HL-60 (cell line): ENCODE results near the gene FAM118A.
A peak's percentile ranks its signal among the peaks of the same experiment; 100 is the strongest.

Source experiments
- DNase-seq, 2 experiments: peaks; one replicate each; pipeline ENCODE4 v3.0.0-alpha.2; 2010 to 2020; ENCODE audit warnings: low read depth in 1 of 2, low spot score in 1 of 2
- H3K27ac ChIP-seq: fragments of 250-450 bp; sonication (Bioruptor Pico); replicated peaks from 2 replicates; pipeline ENCODE4 v1.5.1; 2020; ENCODE audit warnings: mild to moderate bottlenecking, moderate library complexity
- H3K27me3 ChIP-seq: fragments of 250-450 bp; sonication (Bioruptor Pico); 2 replicates; pipeline ENCODE4 v1.5.1; 2021; ENCODE audit warnings: mild to moderate bottlenecking, moderate library complexity; ENCODE audit not compliant: insufficient read depth, poor library complexity, severe bottlenecking
- H3K4me3 ChIP-seq: replicated peaks from 2 replicates; pipeline ENCODE4 v1.5.1; 2011; ENCODE audit warnings: mild to moderate bottlenecking, control low read depth, low read length; ENCODE audit not compliant: insufficient read depth
- CTCF ChIP-seq: IDR thresholded peaks from one replicate; pipeline ENCODE4 v1.5.1; 2011; ENCODE audit warnings: low read length, control low read depth, inconsistent platforms; ENCODE audit not compliant: insufficient read depth
- GABPA ChIP-seq: IDR thresholded peaks from 2 replicates; pipeline ENCODE4 v1.6.1; 2012; ENCODE audit warnings: low read depth
- POLR2AphosphoS5 ChIP-seq: IDR thresholded peaks from 2 replicates; pipeline ENCODE4 v1.6.1; 2012; ENCODE audit warnings: low read depth
- REST ChIP-seq: IDR thresholded peaks from 2 replicates; pipeline ENCODE4 v1.6.1; 2012; ENCODE audit warnings: low read depth; ENCODE audit not compliant: insufficient replicate concordance
- SPI1 ChIP-seq: IDR thresholded peaks from 2 replicates; pipeline ENCODE4 v1.6.1; 2012; ENCODE audit warnings: low read depth, mild to moderate bottlenecking, borderline replicate concordance

FAM118A gene

DNA sequence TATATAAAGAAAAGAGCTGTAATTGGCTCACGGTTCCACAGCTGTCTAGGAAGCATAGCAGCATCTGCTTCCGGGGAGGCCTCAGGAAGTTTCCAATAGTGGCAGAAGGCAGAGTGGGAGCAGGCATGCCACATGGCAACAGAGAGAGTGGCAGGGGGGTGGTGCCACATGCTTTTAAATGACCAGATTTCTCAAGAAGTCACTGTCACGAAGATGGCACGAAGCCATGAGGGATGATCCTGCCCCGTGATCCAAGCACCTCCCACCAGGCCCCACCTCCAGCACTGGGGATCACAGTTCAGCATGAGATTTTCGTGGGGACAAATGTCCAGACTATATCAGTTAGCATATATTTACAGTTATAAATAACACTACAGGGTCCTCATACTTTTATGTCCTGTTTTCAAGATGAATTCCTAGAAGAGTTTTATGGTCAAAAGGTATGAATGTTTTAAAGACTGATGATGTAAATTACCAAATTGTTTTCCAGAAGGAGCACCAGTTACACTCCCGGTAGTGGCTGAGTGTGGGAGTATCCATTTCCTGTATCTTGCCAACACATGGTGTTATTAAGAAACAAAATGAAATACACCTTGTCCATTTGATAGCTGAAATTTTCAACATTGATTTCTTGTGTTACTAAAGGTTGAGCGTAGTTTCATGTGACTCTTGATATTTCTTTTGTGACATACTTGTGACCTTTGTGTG is 19.2 kb downstream of the FAM118A start:
- TF ChIP-seq GABPA, result no peak
- TF ChIP-seq CTCF, result no peak
- TF ChIP-seq REST, result no peak
- no peak for TF ChIP-seq SPI1
- peak in 1 of 2 experiments; percentile 11 for DNase-seq
- H3K4me3 ChIP-seq, result no peak overlapping the region
- H3K27ac ChIP-seq, result no peak overlapping the region
- no peaks in the 10 kb centered on the region for H3K27me3 ChIP-seq

DNA sequence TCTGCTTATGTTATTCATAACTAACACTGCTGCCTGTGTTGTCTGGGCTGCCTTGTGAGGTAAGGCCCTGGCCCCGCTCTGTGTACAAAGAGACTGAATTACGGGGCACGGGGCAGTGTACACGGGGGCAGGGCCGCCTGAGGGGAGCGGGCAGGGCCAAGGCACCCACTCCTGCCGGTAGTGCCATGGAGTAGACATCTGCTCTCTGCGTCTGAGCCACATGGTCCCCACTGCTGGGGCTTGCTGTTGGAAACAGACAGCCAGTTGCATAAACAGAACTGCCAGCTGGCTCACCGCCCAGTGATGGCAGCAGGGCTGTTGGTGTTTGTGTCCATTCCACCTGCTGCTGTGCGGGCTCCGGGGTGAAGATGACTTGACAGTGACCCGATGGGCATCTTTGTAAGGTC is 19.8 kb downstream of the FAM118A start:
- DNase-seq, result no peak

DNA sequence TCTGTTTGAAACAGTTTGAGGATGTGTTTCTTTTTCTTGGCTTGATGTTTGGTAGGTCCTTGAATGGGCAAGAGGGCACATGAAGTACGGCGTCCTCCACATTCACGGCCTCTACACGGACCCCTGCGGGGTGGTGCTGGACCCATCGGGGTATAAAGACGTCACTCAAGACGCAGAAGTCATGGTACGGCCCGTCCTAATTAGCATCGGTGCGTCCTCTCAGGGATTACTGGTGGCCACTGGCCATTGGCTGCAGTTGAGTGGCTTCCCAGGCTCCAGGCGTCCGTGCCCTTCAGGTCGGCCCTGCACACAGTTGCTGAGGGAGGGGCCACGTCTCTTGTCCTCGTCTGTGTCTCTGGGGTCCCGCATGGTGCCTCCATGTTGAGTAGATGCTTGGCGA is 20.8 kb downstream of the FAM118A start:
- no peak for DNase-seq
- H3K27ac ChIP-seq, result no peak overlapping the region
- TF ChIP-seq GABPA (no peak), CTCF (no peak), SPI1 (no peak), POLR2AphosphoS5 (no peak), REST (no peak)

More for the DNA sequence above, 19.8 kb downstream of the FAM118A start:
- Histone ChIP-seq H3K27ac (no peak overlapping the region), H3K27me3 (no peaks in the 10 kb centered on the region), H3K4me3 (no peak overlapping the region)
- TF ChIP-seq POLR2AphosphoS5 (no peak), REST (no peak), GABPA (no peak)

More for the DNA sequence above, 20.8 kb downstream of the FAM118A start:
- H3K27me3 ChIP-seq, result no peaks in the 10 kb centered on the region
- H3K4me3 ChIP-seq, result no peak overlapping the region
